NCI-H1048 (cell line): ENCODE measurements around the gene SCN4A.
"Not testable (repeated sequence)": the region's sequence is repeated elsewhere in the genome, so short reads cannot be mapped to it uniquely, and the experiment has no call there.

ENCODE experiments used
- DNase-seq: peaks from one replicate; lab custom pipeline; 2025; lab: John Stamatoyannopoulos, UW

The SCN4A gene

GRCh38 chr17:63972796-63973195 lies at the start of gene SCN4A:
Gene SCN4A, minus strand, starts transcription at chr17:63972918. Its CDS starts 77 bp downstream, at chr17:63972841.
- no peak for DNase-seq

- DNase-seq, result no peak
Observed at GRCh38 chr17:64020056-64020766, 47.5 kb upstream of the SCN4A start, which contains the start of gene ICAM2. Gene ICAM2, minus strand, starts transcription at chr17:64020633. Its CDS starts 13,942 bp downstream, at chr17:64006691.

DNA sequence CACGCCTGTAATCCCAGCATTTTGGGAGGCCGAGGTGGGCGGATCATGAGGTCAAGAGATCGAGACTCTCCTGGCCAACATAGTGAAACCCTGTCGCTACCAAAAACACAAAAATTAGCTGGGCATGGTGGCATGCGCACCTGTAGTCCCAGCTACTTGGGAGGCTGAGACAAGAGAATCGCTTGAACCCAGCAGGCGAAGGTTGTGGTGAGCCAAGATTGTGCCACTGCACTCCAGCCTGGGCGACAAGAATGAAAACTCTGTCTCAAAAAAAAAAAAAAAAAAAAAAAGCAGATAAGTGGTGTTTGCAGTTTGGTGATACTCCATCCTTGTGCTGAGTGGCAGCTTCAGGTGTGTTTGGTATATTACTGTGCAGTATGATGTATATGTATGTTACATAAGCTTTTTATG lies 46.8 kb upstream of the SCN4A start:
- DNase-seq, result not testable (repeated sequence)

GRCh38 chr17:64017381-64017980 lies 44.8 kb upstream of the SCN4A start:
- no peak for DNase-seq

DNA sequence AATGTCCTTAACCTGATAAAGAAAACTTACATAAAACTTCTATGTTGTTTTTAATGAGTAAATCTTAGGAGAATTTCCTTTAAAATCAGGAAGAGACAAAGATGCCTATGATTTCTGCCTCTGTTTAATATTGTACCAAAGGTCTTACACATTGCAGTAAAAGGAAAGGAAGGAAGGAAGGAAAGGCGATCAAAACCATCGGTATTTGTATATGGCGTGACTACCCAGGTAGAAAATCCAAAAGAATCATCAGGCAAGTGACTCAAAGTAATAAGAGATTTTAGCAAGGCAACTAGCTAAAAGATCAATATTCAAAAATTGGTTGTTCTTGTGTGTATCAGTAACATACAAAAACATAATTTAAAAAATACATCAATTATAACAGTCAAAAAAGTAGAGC lies 44.3 kb upstream of the SCN4A start:
- no peak for DNase-seq

GRCh38 chr17:64016231-64016784 lies 43.6 kb upstream of the SCN4A start:
- DNase-seq, result no peak

- DNase-seq, result no peak
Observed at GRCh38 chr17:64015447-64015846, 42.7 kb upstream of the SCN4A start.

DNA sequence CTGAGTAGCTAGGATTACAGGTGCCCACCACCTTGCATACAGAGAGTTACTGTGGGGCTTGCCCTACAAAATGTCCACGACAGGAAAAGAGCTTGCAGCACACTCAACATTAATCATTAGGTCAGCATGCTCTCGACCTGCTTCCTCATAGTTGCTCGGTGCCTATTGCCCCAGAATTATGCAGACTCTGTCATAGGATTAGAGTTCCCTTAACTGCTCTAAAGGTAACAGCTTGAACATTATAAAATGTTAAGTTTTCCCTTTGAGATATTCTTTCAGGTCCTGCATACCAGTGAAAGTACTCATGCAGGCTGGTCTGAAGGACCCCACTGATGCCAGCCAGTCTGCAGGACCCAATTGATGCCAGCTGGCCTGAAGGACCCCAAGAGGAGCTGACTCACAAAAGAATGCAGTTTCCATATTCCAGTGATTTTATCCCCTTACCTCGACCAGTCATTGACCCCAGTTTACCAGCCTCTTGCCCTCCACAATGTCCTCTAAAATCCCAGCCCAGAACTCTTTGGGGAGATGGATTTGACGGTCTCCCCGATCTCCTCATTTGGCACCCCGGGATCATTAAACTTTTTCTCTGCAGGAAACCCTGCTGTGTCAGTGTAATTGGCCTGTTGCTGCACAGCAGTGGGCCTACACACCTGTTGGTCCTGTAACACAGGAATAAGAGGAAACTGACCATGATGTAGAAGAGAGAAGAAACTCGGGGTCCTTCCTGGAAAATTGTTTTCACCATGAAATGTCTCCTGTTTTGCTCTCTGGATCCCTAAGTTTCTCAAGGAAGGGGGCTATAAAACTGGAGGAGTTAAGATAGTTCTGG lies 37.1 kb upstream of the SCN4A start:
- DNase-seq, result no peak

GRCh38 chr17:64008830-64009229 lies 36.1 kb upstream of the SCN4A start:
- DNase-seq, result no peak

- no peak for DNase-seq
Observed at GRCh38 chr17:64008346-64008745, 35.6 kb upstream of the SCN4A start.

- DNase-seq, result no peak
Observed at GRCh38 chr17:64007838-64008282, 35.1 kb upstream of the SCN4A start.

DNA sequence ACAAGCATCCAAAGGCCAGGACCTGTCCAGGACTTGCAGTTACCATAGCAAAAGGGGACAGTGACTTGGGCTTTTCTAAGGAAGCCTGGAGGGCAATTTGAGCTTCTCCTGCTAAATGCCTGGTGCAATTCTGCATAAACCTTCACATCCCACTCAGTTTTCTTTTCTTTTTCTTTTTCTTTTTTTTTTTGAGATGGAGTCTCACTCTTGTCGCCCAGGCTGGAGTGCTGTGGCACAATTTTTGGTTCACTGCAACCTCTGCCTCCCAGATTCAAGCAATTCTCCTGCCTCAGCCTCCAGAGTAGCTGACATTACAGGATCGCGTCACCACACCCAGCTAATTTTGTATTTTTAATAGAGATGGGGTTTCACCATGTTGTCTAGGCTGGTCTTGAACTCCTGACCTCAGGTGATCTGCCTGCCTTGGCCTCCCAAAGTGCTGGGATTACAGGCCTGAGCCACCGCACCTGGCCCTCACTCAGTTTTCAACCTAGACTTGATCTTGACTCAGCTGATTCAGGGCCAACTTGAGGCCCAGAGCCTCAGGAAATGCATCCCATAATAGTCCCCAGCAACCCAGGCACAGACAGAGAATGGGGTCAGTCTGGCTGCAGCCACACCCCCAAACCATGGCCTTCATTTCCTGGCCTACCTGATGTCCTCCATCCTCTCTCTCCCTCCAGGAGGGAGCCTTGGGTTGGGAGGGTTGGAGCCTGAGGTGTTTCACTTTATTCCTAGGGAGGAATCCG lies 34.5 kb upstream of the SCN4A start:
- DNase-seq, result not testable (repeated sequence)

DNA sequence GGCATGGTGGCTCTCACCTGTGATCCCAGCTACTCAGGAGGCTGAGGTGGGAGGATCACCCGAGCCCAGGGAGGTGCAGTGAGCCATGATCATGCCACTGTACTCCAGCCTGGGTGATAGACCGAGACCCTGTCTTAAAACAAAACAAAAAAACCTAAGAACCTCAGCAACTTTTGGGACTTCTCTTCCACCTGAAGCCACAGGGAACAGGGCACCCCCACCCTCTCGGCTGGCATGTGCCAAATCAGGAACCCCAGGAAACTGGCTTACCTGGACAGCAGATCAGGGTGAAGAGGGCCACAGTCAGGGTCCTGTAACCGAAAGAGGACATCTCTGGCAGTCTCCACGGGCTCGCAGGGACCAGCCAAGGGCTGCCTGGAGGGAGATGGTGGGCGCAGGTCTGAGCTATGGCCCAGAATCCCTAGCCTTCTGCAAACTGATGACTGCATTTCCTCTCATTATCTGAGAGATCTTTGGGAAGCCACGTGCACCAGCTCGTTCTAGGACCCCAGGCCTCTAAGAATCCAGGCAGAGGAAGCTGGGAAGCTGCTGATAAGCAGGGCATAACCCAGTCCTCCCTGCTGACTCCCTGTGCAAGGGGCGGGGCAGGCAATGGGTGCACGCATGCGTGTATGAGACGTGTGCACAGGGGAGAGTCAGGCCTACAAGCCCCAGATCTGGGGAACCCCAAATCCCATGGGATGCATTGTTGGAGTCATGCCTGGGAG lies 33.8 kb upstream of the SCN4A start:
- no peak for DNase-seq

- no peak for DNase-seq
Observed at GRCh38 chr17:64005734-64006167, 33.0 kb upstream of the SCN4A start.

DNA sequence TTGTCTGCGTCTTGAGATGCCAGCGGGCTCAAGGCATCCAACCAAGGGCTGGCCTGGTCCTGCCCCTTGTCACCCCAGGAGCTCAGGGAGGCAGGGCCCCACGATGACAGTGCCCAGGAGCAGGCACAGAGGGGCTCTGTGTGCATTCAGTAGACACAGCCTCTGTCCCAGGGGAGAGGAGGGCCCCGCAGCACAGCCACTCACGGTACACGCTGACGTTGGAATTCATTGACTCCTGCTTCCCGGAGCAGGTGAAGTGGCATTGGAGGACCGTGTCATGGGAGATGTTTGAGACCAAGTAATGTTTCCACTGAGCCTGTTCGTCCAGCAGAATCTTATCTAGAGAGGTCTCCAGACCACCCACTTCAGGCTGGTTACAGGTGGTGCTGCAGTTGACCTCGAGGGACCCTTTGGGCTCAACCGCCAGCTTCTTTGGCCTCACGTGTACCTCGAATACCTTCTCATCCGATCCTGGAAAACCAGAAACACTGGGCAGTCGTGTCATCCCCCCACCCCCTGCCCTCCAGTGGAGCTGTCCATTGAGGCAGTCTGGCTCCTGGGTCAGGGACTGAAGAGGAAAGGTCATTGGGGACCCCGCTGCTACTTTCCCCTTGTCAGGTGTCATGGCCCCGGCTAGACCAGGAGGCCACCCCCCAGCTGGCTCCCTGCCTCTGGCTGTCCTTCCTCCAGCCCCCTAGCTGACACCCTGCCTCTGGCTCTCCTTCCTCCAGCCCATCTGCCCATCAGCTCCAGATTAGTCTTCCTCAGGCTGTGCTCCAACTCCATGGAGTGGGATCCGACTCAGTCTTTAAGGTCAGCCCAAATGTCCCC lies 32.4 kb upstream of the SCN4A start:
- no peak for DNase-seq

GRCh38 chr17:64004218-64004770 lies 31.6 kb upstream of the SCN4A start:
- no peak for DNase-seq

DNA sequence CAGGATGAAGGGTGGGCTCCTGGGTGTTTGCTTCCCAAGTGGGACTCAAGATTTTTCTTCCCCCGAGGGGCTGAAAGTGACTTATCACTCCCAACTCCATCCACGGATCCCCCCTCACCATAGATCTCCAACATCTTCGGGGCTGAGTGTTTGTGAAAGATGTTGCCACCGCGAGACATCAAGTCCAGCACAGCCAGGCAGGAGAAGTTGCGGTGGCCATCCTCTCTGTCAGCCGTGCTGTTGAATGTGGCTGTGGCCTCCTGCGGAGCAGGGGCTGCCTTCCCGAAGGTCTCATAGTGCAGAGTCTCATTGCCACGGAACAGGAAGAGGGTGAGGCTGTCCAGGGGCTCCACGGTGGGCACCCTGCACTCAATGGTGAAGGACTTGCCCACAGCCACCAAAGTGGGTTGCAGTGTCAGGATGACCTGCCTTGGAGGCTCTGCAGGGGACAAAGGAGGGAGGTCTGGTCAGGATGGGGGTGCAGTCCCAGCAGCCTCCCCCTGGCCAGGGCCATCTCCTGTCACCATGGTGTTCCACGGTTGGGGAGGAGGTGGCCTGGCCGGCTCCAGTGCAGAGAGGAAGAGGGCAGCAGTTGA lies 30.9 kb upstream of the SCN4A start:
- no peak for DNase-seq

GRCh38 chr17:64002658-64003525 lies 30.2 kb upstream of the SCN4A start:
- no peak for DNase-seq
